ENCODE results near the gene CRCP.
"Not testable (repeated sequence)": the region's sequence is repeated elsewhere in the genome, so short reads cannot be mapped to it uniquely, and the experiment has no call there.

The CRCP gene

DNA sequence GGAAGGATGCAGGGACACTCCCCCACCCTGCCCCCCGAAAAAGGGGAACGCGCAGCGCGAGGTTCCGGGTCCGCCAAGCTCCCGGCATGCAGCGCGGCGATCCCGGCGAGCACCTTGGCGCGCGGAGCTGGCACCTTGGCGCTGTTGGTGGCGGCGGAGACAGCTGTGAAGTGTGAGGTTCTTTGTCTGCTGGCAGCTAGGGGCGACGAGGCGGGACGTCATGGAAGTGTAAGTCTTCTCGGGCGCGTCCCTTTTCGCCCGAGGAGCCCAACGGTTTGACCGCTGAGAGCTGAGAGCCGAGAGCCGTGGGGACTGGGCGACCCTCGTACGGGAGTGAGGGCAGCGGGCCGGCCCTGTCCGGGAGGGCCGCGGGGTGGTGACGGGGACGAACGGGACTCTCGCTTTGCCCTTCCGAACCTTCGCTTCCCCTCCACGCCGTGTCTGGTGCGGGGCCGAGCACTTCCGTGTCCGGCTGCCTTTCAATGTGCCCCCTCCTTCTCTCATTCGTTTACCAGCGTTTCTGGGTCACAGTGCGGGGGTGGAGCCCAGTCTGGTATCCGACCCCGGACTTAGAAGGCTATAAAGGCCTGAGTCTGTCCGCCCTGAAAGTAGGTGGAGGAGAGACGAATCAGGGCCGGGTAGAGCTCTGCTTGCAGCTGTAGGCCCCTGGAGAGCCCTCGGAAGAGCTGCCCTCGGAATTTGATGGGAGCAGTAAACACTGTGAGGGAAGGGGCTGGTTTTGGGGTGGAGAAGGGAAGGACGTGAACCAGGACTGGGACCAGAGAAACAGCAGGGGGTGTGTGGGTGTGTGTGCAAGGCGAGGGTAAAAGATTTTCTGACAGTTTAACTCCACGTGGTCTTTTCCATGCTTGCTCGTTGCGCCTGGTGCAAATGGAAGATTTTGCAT lies at the start of gene CRCP:
Gene CRCP, plus strand, starts transcription at position 105 of the 907 bp plus-strand sequence. Its CDS starts 116 bp downstream, at position 221.
- DNase-seq (ENCODE audit: low read depth): peak; percentile 87

DNA sequence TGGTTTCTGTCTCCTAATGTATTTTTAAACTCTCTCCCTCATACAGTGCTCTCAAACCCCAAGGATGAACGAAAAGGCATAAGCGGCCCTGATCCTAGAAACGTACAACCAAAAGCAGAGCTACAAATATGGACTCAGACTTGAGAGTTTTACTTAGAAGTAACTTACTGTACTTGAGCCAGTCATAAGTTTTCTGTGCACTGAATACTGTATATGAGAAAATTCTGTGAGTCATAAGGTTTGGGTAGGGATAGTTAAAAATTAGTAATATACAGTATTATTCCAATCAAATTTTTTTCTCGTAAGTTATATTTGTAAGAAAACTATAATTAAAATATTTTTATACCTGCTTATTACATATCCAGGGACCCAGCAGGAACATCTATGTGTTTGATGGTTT lies 44.9 kb upstream of the CRCP start:
- no peak for DNase-seq (ENCODE audit: low read depth)

DNA sequence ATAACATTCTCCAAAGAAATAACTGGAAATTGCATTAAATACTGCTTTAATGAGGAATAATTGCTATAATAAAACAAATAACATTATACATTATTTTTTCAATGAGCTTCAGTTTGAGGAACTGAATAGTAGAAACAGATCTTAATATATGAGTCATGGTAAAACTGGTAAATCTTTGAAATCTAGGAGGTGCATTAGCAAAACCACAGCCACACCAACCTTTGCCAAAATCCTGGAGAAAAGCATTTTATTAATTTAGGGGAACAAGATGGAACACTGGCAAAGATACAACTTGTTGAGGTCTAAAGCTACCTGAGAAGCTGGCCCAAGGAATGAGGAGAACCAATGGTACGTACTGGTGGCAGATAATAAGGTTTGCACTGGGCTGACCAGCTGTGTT lies 44.4 kb upstream of the CRCP start:
- DNase-seq (ENCODE audit: low read depth): no peak

DNA sequence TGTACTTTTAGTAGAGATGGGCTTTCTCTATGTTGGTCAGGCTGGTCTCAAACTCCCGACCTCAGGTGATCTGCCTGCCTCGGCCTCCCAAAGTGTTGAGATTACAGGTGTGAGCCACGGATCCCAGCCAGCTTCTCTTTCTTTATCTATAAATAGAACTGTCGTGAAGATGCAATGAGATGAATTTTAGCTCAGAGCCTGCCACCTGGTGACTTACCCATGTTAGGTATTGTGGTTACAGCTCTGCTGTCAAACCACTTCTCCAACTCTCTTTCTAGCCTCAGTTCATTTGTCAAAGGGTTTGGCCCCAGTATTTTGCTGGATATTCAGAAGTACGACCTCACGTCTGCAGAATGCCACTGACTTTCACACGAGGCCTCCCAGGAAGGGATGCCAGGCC lies 42.4 kb upstream of the CRCP start:
- DNase-seq (ENCODE audit: low read depth): not testable (repeated sequence)

DNA sequence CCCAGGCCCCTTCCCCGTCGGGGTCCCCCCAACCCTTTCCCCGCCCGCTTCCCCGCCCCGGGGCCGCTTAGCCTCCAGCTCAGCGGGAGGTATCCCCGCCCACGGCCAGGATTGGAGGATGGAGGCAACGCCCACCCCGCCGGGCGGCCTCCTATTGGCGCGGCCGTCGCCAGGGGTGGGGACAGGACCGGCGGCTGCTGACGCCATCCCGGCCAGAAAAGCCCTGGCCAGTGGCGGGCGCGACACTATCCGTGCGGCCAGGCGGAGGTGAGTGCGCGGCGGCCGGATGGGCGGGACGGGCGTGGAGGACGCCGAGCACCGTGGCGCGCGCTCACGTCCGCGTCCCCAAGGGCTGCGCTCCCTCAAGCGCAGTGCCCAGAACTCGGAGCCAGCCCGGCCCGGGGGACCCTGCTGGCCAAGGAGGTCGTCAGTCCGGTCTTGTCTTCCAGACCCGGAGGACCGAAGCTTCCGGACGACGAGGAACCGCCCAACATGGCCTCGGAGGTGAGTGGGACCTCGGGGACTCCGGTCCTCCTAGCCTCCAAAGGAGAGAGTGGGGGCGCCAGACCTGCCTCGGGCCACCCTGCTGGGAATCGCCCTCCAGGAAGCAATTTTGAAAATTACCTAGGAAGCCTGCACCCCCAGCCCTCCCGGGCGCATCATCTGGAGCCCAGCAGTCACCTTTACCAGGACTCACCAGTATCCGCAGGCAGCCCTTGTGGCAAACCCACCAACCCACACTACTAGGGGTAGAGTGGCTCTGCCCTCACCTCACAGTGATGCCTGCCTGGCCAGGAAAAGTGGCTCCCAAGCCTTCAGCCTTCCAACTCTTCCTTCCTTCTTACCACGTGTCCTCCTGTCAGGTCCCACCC lies 38.8 kb upstream of the CRCP start, which contains the start of gene ASL:
Gene ASL, plus strand, starts transcription at position 230 of the 872 bp plus-strand sequence. Its CDS starts 263 bp downstream, at position 493.
- DNase-seq (ENCODE audit: low read depth): peak; percentile 80

DNA sequence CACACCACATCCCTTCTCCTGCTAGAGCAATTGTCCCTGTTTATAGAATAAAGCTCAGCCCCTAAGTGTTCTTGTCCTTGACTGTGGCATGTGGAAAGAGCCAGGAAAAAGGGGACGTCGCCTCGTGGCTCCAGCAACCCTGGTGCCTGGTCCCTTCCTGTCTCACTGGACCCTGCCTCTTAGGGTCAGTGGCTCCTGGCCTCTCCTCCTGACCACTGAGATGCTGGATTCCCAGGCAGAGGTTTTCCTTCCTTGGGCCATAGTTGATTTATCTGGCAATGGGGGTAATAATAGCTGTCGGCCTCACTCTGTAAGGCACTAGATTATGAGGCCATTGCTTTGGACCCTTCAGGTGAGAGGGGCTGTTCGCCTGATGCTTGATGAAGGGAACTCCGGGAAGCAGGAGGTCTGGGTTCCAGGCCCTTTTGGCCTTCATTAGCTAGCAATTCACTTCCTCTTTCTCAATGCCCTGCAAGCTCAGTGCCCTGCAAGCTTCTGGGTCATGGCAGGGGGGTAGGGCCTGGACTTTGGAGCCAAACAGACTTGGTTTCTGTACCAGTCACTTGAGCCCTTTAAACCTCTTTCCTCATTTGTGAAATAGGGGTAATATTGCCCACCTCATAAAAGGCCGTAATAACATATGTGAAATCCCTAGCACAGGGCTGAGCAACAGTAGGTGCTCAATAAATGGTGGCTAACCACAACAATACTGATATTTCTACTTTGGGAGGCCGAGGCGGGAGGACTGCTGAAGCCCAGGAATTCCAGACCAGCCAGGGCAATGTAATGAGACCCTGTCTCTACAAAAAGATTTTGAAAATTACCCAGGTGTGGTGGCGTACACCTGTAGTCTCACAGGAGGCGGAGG lies 38.0 kb upstream of the CRCP start:
- no peak for DNase-seq (ENCODE audit: low read depth)

DNA sequence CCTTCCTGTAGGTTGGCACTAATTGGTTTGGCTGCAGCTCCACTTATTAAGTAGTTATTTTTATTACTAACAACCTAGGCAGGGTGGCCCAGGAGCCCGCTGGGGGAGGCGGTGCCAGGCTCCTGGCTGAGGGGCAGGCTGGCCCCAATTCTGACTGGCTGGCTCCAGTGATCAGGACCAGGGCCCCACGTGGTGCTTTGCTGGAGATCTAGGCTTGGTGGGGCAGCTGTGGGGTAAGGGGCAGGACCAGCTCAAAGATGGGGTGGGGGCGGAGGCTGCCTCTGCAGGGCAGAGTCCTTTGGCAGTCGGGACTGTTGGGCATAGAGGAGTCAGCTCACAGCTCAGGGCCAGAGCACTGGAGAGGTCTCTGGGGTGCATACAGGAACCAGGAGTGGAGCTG lies 36.6 kb upstream of the CRCP start:
- no peak for DNase-seq (ENCODE audit: low read depth)

DNA sequence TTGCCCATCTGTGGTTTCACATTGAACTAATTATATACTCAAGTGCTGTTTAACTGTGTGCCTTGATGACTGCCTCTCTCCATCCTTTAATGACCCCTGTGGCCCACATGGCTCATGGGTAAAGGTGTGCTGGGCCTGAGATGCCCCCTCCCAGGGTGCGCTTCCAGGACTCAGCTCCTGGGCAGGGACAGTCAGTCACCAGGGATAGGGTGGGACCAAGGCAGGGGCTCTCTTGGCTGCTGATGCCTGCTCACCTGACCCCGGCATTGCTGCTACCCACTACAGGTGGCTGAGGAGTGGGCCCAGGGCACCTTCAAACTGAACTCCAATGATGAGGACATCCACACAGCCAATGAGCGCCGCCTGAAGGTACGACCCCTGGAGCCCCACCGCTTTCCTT lies 32.6 kb upstream of the CRCP start:
- DNase-seq (ENCODE audit: low read depth): no peak

DNA sequence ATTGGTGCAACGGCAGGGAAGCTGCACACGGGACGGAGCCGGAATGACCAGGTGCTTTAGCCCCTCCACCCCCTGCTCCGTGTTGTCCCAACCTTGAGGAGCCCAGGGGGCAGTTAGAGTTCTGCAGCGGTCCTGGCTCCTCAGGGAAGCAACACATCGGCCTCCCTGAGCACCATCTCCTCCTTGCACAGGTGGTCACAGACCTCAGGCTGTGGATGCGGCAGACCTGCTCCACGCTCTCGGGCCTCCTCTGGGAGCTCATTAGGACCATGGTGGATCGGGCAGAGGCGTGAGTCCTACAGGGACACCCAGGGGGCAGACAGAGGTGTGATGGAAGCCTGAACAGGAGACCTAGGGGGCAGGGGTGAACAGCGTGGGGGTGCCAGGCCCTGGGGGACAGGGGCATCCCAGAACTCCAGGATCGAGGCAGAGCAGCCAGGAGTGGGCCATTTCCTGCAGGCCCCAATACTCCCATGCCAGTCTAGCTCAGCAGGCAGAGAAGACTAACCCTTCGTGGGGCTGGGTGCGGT lies 31.7 kb upstream of the CRCP start:
- DNase-seq (ENCODE audit: low read depth): no peak

DNA sequence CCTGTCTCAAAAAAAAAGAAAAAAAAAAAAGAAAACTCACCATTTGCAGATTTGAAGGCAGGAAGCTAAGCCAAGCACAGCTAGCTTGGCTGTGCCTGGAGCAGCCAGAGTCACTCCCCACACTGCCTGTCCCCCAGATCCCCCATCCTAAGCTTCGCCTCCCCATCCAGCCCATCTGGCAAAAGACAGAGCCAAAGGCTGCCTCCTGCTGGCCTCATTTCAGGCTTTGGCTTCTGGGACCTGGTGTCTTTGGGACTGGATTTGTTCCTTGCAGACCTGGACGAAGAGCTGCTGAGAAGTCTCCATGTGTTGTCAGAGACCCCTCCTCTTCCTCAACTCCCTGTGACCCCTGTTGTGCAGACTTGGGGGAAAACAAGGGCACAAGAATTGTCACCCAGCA lies 31.0 kb upstream of the CRCP start:
- no peak for DNase-seq (ENCODE audit: low read depth)

DNA sequence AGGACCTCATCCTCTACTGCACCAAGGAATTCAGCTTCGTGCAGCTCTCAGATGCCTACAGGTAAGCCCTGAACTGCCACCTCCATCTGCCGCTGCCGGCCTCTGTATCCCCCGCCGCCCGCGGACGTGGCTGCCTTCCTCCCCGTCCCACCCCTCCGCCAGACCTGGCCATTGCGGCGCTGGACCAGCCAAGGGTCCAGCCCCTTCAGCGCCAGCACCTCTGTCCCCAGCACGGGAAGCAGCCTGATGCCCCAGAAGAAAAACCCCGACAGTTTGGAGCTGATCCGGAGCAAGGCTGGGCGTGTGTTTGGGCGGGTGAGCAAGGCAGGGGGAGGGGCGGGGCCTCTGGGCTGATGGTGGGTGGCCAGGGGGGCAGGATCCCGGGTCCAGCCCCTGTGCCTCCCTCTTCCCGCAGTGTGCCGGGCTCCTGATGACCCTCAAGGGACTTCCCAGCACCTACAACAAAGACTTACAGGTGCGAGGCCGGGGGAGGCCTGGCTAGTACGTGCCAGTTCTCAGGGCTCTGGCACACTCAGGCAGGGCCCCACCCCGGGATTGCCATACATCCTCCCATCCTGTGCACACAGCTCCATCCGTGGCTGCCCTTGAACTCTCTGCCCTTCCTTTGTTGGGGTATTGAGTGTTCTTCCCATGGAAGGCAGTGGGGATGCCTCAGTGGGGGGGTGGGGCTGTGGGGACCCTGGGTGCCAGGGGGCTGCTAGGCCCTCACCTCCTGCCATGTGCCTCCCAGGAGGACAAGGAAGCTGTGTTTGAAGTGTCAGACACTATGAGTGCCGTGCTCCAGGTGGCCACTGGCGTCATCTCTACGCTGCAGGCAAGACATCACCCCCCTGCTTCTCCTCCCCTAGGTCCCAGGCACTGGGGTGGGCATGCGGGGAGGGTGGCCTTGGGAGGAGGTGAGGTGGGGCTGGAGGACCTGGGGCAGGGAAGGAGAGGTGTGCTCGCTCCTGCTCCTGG lies 25.5 kb upstream of the CRCP start:
- no peak for DNase-seq (ENCODE audit: low read depth)

DNA sequence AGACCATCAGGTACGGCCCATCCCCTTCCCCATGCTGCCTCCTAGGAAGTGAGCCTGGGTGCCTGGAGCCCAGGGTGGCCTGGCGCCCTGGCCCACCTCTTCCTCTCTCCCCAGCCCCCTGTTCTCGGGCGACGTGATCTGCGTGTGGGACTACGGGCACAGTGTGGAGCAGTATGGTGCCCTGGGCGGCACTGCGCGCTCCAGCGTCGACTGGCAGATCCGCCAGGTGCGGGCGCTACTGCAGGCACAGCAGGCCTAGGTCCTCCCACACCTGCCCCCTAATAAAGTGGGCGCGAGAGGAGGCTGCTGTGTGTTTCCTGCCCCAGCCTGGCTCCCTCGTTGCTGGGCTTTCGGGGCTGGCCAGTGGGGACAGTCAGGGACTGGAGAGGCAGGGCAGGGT lies 22.0 kb upstream of the CRCP start:
- DNase-seq (ENCODE audit: low read depth): no peak

DNA sequence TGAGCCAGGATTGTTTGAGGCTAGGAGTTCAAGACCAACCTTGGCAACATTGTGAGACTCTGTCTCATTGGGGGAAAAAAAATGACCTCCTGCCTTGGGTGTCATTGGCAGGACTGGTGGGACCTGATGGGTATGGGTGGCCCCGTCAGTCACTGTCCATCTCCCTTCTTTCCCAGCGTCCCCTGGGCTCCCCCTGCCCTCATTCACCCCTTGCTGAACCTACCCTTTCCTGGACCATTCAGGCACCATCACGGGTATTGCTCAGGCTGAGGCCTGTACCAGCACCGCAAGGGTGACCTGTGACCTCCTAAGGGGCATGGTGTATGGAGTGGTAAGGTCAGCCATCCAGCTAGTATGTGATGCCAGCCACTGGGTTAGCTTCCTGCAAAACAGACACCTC lies 19.6 kb upstream of the CRCP start:
- DNase-seq (ENCODE audit: low read depth): no peak

DNA sequence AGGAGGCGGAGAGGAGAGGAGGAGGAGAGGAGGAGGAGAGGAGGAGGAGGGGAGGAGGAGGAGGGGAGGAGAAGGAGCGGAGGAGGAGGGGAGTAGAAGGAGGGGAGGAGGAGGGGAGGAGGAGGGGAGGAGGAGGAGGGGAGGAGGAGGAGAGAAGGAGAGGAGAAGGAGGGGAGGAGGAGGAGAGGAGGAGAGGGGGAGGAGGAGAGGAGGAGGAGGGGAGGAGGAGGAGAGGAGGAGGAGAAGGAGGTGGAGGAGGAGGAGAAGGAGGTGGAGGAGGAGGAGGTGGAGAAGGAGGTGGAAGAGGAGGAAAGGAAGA lies 15.5 kb upstream of the CRCP start:
- peak; percentile 72 for DNase-seq (ENCODE audit: low read depth)

DNA sequence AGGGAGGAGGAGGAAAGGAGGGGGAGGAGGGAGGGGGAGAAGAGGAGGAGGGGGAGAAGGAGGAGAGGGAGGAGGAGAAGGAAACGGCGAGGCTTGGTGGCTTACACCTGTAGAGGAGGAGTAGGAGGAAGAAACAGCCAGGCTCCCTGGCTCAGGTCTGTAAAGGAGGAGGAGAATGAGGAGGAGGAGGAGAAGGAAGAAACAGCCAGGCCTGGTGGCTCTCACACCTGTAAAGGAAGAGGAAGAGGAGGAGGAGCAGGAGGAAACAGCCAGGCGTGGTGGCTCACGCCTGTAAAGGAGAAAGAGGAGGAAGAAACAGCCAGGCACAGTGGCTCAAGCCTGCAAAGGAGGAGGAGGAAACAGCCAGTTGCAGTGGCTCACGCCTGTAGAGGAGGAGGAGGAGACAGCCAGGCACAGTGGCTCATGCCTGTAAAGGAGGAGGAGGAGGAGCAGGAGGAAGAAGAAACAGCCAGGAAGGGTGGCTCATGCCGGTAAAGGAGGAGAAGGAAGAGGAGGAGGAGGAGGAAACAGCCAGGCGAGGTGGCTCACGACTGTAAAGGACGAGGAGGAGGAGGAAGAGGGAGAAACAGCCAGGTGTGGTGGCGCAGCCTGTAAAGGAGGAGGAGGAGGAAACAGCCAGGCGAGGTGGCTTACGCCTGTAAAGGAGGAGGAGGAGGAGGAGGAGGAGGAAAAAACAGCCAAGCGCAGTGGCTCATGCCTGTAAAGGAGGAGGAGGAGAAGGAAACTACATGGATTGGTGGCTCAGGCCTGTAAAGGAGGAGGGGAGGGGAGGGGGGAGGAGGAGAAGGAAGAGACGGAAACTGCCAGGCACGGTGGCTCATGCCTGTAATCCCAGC lies 14.9 kb upstream of the CRCP start:
- DNase-seq (ENCODE audit: low read depth): peak; percentile 97

DNA sequence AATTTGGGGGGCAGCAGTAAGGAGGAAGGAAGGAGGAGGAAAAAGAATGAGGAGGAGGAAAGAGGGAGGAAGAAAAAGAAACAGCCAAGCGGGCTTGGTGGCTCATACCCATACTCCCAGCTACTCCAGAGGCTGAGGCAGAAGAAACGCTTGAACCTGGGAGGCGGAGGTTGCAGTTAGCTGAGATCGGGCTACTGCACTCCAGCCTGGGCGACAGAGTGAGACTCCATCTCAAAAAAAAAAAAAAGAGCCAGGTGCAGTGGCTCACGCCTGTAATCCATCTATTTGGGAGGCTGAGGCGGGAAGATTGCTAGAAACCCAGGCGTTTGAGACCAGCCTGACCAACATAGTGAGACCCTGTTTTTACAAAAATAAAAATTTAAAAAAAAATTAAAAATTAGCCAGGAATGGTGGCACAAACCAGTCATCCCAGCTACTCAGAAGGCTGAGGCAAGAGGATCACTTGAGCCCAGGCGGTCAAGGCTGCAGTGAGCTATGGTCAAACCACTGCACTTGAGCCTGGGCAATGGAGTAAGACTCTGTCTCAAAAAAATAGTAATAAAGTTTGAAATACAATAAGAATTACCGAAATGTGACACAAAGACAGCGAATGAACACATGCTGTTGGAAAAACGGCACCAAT lies 14.1 kb upstream of the CRCP start:
- DNase-seq (ENCODE audit: low read depth): no peak

DNA sequence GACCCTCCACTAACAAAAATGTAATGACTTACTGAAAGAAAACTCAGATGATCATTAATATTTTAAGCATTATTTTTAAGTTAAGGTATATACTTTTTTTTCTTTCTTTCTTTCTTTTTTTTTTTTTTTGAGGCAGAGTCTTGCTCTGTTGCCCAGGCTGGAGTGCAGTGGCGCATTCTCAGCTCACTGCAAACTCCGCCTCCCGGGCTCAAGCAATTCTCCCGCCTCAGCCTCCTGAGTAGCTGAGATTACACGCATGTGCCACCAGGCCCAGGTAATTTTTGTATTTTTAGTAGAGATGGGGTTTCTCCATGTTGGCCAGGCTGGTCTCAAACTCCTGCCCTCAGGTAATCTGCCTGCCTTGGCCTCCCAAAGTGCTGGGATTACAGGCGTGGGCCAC lies 12.5 kb upstream of the CRCP start:
- not testable (repeated sequence) for DNase-seq (ENCODE audit: low read depth)

DNA sequence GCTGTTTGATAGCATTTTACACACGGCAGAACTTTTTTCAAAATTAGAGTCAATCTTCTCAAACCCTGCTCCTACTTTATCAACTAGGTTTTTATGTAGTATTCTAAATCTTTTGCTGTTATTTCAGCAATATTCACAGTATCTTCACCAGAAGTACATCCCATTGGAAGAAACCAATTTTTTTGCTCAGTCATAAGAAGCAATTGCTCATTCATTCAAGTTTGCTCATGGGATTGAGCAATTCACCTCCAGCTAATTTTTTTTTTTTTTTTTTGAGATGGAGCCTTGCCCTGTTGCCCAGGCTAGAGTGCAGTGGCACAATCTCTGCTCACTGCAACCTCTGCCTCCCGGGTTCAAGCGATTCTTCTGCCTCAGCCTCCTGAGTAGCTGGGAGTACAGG lies 10.7 kb upstream of the CRCP start:
- peak; percentile 65 for DNase-seq (ENCODE audit: low read depth)

DNA sequence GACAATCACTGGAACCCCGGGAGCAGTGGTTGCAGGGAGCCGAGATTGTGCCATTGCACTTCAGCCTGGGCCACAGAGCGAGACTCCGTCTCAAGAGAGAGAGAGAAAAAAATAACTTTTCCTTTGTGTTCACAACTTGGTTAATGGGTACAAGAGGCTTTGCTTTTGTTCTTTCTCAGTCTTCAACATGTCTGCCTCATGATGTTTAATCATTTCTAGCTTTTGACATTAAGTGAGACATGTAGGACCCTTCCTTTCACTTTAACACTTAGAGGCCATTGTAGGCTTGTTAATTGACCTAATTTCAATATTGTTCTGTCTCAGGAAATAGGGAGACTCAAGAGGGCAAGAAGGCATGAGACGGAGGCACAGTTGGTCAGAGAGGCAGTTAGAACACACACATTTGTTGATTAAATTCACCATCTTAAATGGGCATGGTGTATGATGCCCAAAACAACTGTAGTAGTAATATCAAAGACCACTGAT lies 9.3 kb upstream of the CRCP start:
- DNase-seq (ENCODE audit: low read depth): no peak

All from amniotic epithelial cell (primary cell).